GM12864 (cell line): Measurements from ENCODE around the gene HDDC2.

Experiments
- DNase-seq: peaks from one replicate; pipeline ENCODE4 v3.0.0-alpha.2; 2011; ENCODE audit warnings: low read depth
- H3K4me3 ChIP-seq: 2 replicates; pipeline ENCODE4 v1.5.1; 2011; ENCODE audit warnings: mild to moderate bottlenecking, low read depth, low read length, control low read depth
- CTCF ChIP-seq: IDR thresholded peaks from 2 replicates; pipeline ENCODE4 v1.5.1; 2011; ENCODE audit warnings: low read depth, mild to moderate bottlenecking, moderate library complexity, low read length, control low read depth, inconsistent platforms; ENCODE audit errors: missing control alignments

Gene HDDC2

GRCh38 chr6:125253881-125254280 is 47.9 kb downstream of the HDDC2 start:
- no peak overlapping the region for H3K4me3 ChIP-seq
- no peak for DNase-seq
- no peak for TF ChIP-seq CTCF

GRCh38 chr6:125252891-125253290 is 48.9 kb downstream of the HDDC2 start:
- TF ChIP-seq CTCF, result no peak
- DNase-seq, result no peak
- no peak overlapping the region for H3K4me3 ChIP-seq

- TF ChIP-seq CTCF, result no peak
- no peak overlapping the region for H3K4me3 ChIP-seq
- no peak for DNase-seq
Measured at GRCh38 chr6:125251516-125252220, 50.1 kb downstream of the HDDC2 start.

GRCh38 chr6:125250511-125250910 is 51.3 kb downstream of the HDDC2 start:
- TF ChIP-seq CTCF, result no peak
- DNase-seq, result no peak
- no peak overlapping the region for H3K4me3 ChIP-seq

GRCh38 chr6:125248136-125248535 is 53.6 kb downstream of the HDDC2 start:
- TF ChIP-seq CTCF, result no peak
- DNase-seq, result no peak
- H3K4me3 ChIP-seq, result no peak overlapping the region

GRCh38 chr6:125246566-125246965 is 55.2 kb downstream of the HDDC2 start:
- no peak for TF ChIP-seq CTCF
- H3K4me3 ChIP-seq, result no peak overlapping the region
- no peak for DNase-seq
